HG02623 (cell line): Measurements from ENCODE around the gene STARD13.

Experiments used
- ATAC-seq: cut with Tn5 transposase; IDR thresholded peaks from one replicate; pipeline ENCODE4 v1.9.1; 2021; ENCODE audit warnings: moderate library complexity; ENCODE audit not compliant: unreplicated experiment

The STARD13 gene

GRCh38 chr13:33125821-33126570 is 159.6 kb downstream of the STARD13 start:
- ATAC-seq = no peak

GRCh38 chr13:33123066-33123859 is 162.3 kb downstream of the STARD13 start:
- no peak for ATAC-seq

- no peak for ATAC-seq
Measured at GRCh38 chr13:33119856-33120543, 165.6 kb downstream of the STARD13 start.

- ATAC-seq = no peak
Measured at GRCh38 chr13:33119022-33119781, 166.4 kb downstream of the STARD13 start.

GRCh38 chr13:33116321-33117010 is 169.1 kb downstream of the STARD13 start:
- ATAC-seq = no peak

- ATAC-seq = no peak
Measured at GRCh38 chr13:33115274-33115673, 170.3 kb downstream of the STARD13 start.

GRCh38 chr13:33114146-33114545 is 171.4 kb downstream of the STARD13 start:
- ATAC-seq = no peak

GRCh38 chr13:33112766-33113165 is 172.8 kb downstream of the STARD13 start:
- ATAC-seq = no peak

- ATAC-seq = no peak
Measured at GRCh38 chr13:33111414-33112110, 174.0 kb downstream of the STARD13 start.

GRCh38 chr13:33110713-33111413 is 174.7 kb downstream of the STARD13 start:
- no peak for ATAC-seq

- ATAC-seq = no peak
Measured at GRCh38 chr13:33110386-33110712, 175.2 kb downstream of the STARD13 start.

- no peak for ATAC-seq
Measured at GRCh38 chr13:33109801-33110200, 175.8 kb downstream of the STARD13 start.

GRCh38 chr13:33109271-33109697 is 176.3 kb downstream of the STARD13 start:
- no peak for ATAC-seq

- no peak for ATAC-seq
Measured at GRCh38 chr13:33108620-33109019, 176.9 kb downstream of the STARD13 start.

GRCh38 chr13:33107361-33107760 is 178.2 kb downstream of the STARD13 start:
- no peak for ATAC-seq

- no peak for ATAC-seq
Measured at GRCh38 chr13:33106656-33107360, 178.7 kb downstream of the STARD13 start.

- no peak for ATAC-seq
Measured at GRCh38 chr13:33105387-33106005, 180.1 kb downstream of the STARD13 start.

GRCh38 chr13:33103457-33103856 is 182.1 kb downstream of the STARD13 start:
- no peak for ATAC-seq
